SK-N-SH (cell line): ENCODE data around the gene BCL11A. TPM values are rescaled to one million over a fixed set of nuclear protein-coding genes. Genes with fewer than 3 reads are reported as not detected.

Experiments used
- CTCF ChIA-PET: fragments of 300-600, 350-600 bp; formaldehyde crosslinking; extraction: SDS; loops from one replicate; lab custom pipeline; 2021; lab: Yijun Ruan, JAX
- POLR2A ChIA-PET: fragments of 350-600 bp; sonication (Branson Sonifier 250); formaldehyde crosslinking; extraction: SDS; loops from one replicate; lab custom pipeline; 2020; ENCODE audit warnings: antibody characterized with exemption, inconsistent platforms; lab: Yijun Ruan, JAX
- DNase-seq: peaks from one replicate; pipeline ENCODE4 v3.0.0; 2012
- H2AFZ ChIP-seq: fragments of 200-600 bp; sonication (generic); 2 replicates; pipeline ENCODE4 v1.8.1; 2016; ENCODE audit warnings: antibody characterized with exemption, mild to moderate bottlenecking, low read depth
- H3F3A ChIP-seq: fragments of 200-600 bp; sonication (generic); replicated peaks from 2 replicates; pipeline ENCODE3; 2016; ENCODE audit warnings: antibody characterized with exemption, mild to moderate bottlenecking; ENCODE audit not compliant: insufficient read depth
- H3K27ac ChIP-seq, 2 experiments: fragments of 200-500 bp in 1 of 2; fragments of 200-600 bp in 1 of 2; sonication (Bioruptor generic) in 1 of 2; sonication (generic), shearing (Covaris generic) in 1 of 2; 2 replicates each; pipeline versions ENCODE4 v1.5.1 to v1.6.1; 2014 to 2016; ENCODE audit warnings: low read depth in 2 of 2, inconsistent platforms in 1 of 2, low read length in 1 of 2, mild to moderate bottlenecking in 1 of 2, mixed read lengths in 1 of 2
- H3K27me3 ChIP-seq: fragments of 200-600 bp; sonication (generic), shearing (Covaris generic); 2 replicates; pipeline ENCODE4 v1.6.1; 2016; ENCODE audit warnings: mixed run types; ENCODE audit not compliant: insufficient read depth
- H3K36me3 ChIP-seq, 2 experiments: fragments of 200-500 bp in 1 of 2; fragments of 200-600 bp in 1 of 2; sonication (Bioruptor generic) in 1 of 2; sonication (generic) in 1 of 2; replicated peaks in 1 of 2; 2 replicates each; pipeline versions ENCODE3 to v1.5.1; 2014 to 2016; ENCODE audit warnings: low read length in 1 of 2, mild to moderate bottlenecking in 1 of 2; ENCODE audit not compliant: insufficient read depth in 2 of 2, control insufficient read depth in 1 of 2
- H3K4me1 ChIP-seq, 2 experiments: fragments of 200-500 bp in 1 of 2; fragments of 200-600 bp in 1 of 2; sonication (Bioruptor generic) in 1 of 2; sonication (generic), shearing (Covaris generic) in 1 of 2; 2 replicates each; pipeline versions ENCODE4 v1.5.1 to v1.6.1; 2014 to 2016; ENCODE audit warnings: low read depth in 1 of 2, low read length in 1 of 2, mixed run types in 1 of 2; ENCODE audit not compliant: insufficient read depth in 2 of 2, control insufficient read depth in 1 of 2
- H3K4me2 ChIP-seq: fragments of 200-600 bp; sonication (generic), shearing (Covaris generic); 2 replicates; pipeline ENCODE4 v1.6.1; 2017; ENCODE audit warnings: mixed run types
- H3K4me3 ChIP-seq, 2 experiments: fragments of 200-500 bp in 1 of 2; fragments of 200-600 bp in 1 of 2; sonication (Bioruptor generic) in 1 of 2; sonication (generic), shearing (Covaris generic) in 1 of 2; 2 replicates each; pipeline versions ENCODE4 v1.5.1 to v1.8.1; 2014 to 2016; ENCODE audit warnings: low read depth in 2 of 2, inconsistent platforms in 1 of 2, low read length in 1 of 2, mild to moderate bottlenecking in 1 of 2, mixed read lengths in 1 of 2, moderate library complexity in 1 of 2
- H3K79me2 ChIP-seq: fragments of 200-600 bp; sonication (generic); 2 replicates; pipeline ENCODE4 v1.8.1; 2017; ENCODE audit warnings: mild to moderate bottlenecking; ENCODE audit not compliant: insufficient read depth
- H3K9ac ChIP-seq: fragments of 200-600 bp; sonication (generic); 2 replicates; pipeline ENCODE4 v1.6.1; 2017; ENCODE audit warnings: mixed run types
- H3K9me2 ChIP-seq: fragments of 200-600 bp; sonication (generic); 2 replicates; pipeline ENCODE4 v1.6.1; 2017; ENCODE audit warnings: mixed run types
- H3K9me3 ChIP-seq: fragments of 200-600 bp; sonication (generic); 2 replicates; pipeline ENCODE4 v1.6.1; 2017; ENCODE audit warnings: mixed run types, mild to moderate bottlenecking, moderate library complexity
- H4K20me1 ChIP-seq: fragments of 200-600 bp; sonication (generic); 2 replicates; pipeline ENCODE4 v1.6.1; 2017; ENCODE audit warnings: mild to moderate bottlenecking, mixed run types; ENCODE audit not compliant: insufficient read depth
- ELF1 ChIP-seq: IDR thresholded peaks from 2 replicates; pipeline ENCODE4 v1.4.0; 2012
- EZH2phosphoT487 ChIP-seq: fragments of 200-600 bp; sonication (generic); IDR thresholded peaks from 2 replicates; pipeline ENCODE4 v1.6.1; 2017; ENCODE audit warnings: low read depth, mixed run types, mild to moderate bottlenecking, antibody characterized with exemption, moderate library complexity, borderline replicate concordance
- FOXM1 ChIP-seq: IDR thresholded peaks from 2 replicates; pipeline ENCODE4 v1.4.0; 2012; ENCODE audit warnings: low read depth, mild to moderate bottlenecking
- GABPA ChIP-seq: IDR thresholded peaks from 2 replicates; pipeline ENCODE4 v1.4.0; 2012; ENCODE audit warnings: low read depth, mild to moderate bottlenecking
- GATA2 ChIP-seq: sonication (generic); formaldehyde crosslinking; IDR thresholded peaks from 2 replicates; pipeline ENCODE4 v1.5.0; 2020; ENCODE audit warnings: mild to moderate bottlenecking, missing genetic modification reagents
- IRF3 ChIP-seq: fragments of 150-350 bp; IDR thresholded peaks from 2 replicates; pipeline ENCODE4 v1.6.1; 2016; ENCODE audit warnings: mild to moderate bottlenecking, low read depth, low read length
- JUND ChIP-seq: IDR thresholded peaks from 2 replicates; pipeline ENCODE4 v1.4.0; 2012
- NFIC ChIP-seq: IDR thresholded peaks from 2 replicates; pipeline ENCODE4 v1.4.0; 2012; ENCODE audit warnings: borderline replicate concordance
- NRF1 ChIP-seq: IDR thresholded peaks from 2 replicates; pipeline ENCODE4 v1.6.1; 2012; ENCODE audit warnings: low read depth, mild to moderate bottlenecking, low read length
- PBX3 ChIP-seq: IDR thresholded peaks from 2 replicates; pipeline ENCODE4; 2012
- POLR2AphosphoS5 ChIP-seq: IDR thresholded peaks from 2 replicates; pipeline ENCODE4 v1.6.1; 2012; ENCODE audit warnings: low read depth, low read length
- RCOR1 ChIP-seq: fragments of 150-350 bp; IDR thresholded peaks from 2 replicates; pipeline ENCODE4 v1.6.1; 2017; ENCODE audit warnings: antibody characterized with exemption, low read length
- RFX5 ChIP-seq: IDR thresholded peaks from 2 replicates; pipeline ENCODE4 v1.6.1; 2012; ENCODE audit warnings: mild to moderate bottlenecking, improper control_type of control experiment, low read length
- SIN3A ChIP-seq: IDR thresholded peaks from 2 replicates; pipeline ENCODE4 v1.6.1; 2012; ENCODE audit warnings: low read depth, mild to moderate bottlenecking, low read length, moderate library complexity, borderline replicate concordance
- TAF1 ChIP-seq: IDR thresholded peaks from 2 replicates; pipeline ENCODE4 v1.6.1; 2012; ENCODE audit warnings: low read depth, mild to moderate bottlenecking, low read length, moderate library complexity, borderline replicate concordance
- TEAD4 ChIP-seq: IDR thresholded peaks from 2 replicates; pipeline ENCODE4 v1.4.0; 2012; ENCODE audit warnings: mild to moderate bottlenecking, borderline replicate concordance; ENCODE audit not compliant: insufficient read depth
- USF1 ChIP-seq: IDR thresholded peaks from 2 replicates; pipeline ENCODE4 v1.4.0; 2012; ENCODE audit warnings: low read depth, borderline replicate concordance
- USF2 ChIP-seq: fragments of 150-350 bp; IDR thresholded peaks from 2 replicates; pipeline ENCODE4 v1.6.1; 2017; ENCODE audit warnings: antibody characterized with exemption, low read length, low read depth, borderline replicate concordance
- YY1 ChIP-seq: IDR thresholded peaks from 2 replicates; pipeline ENCODE4 v1.4.0; 2012; ENCODE audit warnings: low read depth, mild to moderate bottlenecking
- ZBTB33 ChIP-seq: IDR thresholded peaks from 2 replicates; pipeline ENCODE4 v1.4.0; 2012; ENCODE audit warnings: low read depth, borderline replicate concordance
- WGBS: methylation state at CpG from one replicate; pipeline ENCODE4 v1.1.6; 2017; ENCODE audit warnings: low lambda C conversion rate; 5-methylcytosine and 5-hydroxymethylcytosine counted together
- polyA plus RNA-seq, 3 experiments: library from polyadenylated mRNA; depleted of rRNA; stranded (reverse); fragments of >200 nt; gene quantifications; 2 replicates each; pipeline ENCODE4 v1.2.3, GENCODE V29; 2012

The BCL11A gene
- polyA plus RNA-seq, 1 of the 3 experiments (the other 2 are of a cell fraction): 1.9 TPM

GRCh38 chr2:60523963-60524362 lies 29.5 kb downstream of the BCL11A start:
- ChIA-PET POLR2A (no interaction called here), CTCF (interaction anchor here (1.0 to 1.3 kb wide), 3 partner anchors 15 to 58 kb away, joined by 3 to 5 read pairs (median 3); no protein-coding TSS in a partner anchor)
- no peak overlapping the region for H3K4me2 ChIP-seq
- H4K20me1 ChIP-seq: no peaks in the 10 kb centered on the region
- no peaks in the 10 kb centered on the region for H3K36me3 ChIP-seq
- no peaks in the 10 kb centered on the region; a peak in 1 of 4 replicates for H3K4me1 ChIP-seq
- no peak for DNase-seq
- H3K9me3 ChIP-seq: no peaks in the 10 kb centered on the region
- peaks cover 6% of the 10 kb centered on the region; the same call in 1 of the 2 replicates for H3K79me2 ChIP-seq
- TF ChIP-seq YY1 (no peak), USF2 (no peak), RFX5 (no peak), NFIC (no peak), PBX3 (no peak), ELF1 (no peak), GABPA (no peak), USF1 (no peak), RCOR1 (no peak), POLR2AphosphoS5 (no peak), NRF1 (no peak), GATA2 (CRISPR knock-in tag) (no peak), JUND (no peak), TEAD4 (no peak), EZH2phosphoT487 (no peak), TAF1 (no peak), IRF3 (no peak), SIN3A (no peak), ZBTB33 (no peak), FOXM1 (no peak)
- no peaks in the 10 kb centered on the region for H3K27me3 ChIP-seq
- no peaks in the 10 kb centered on the region for H3K9me2 ChIP-seq
- H3F3A ChIP-seq: peaks cover 4% of the 10 kb centered on the region
- H3K4me3 ChIP-seq: no peak overlapping the region
- no peak overlapping the region for H3K9ac ChIP-seq
- 85% methylated on average over 6 of the region's 6 CpGs for WGBS
- no peak overlapping the region for H3K27ac ChIP-seq
- H2AFZ ChIP-seq: no peak overlapping the region
